GM12874 (cell line): ENCODE measurements around the gene PRIM2.

Experiments
- CTCF ChIP-seq: IDR thresholded peaks from 2 replicates; pipeline ENCODE4 v1.5.1; 2011; ENCODE audit warnings: low read depth, mild to moderate bottlenecking, control low read depth, low read length, moderate library complexity; ENCODE audit not compliant: insufficient read depth

PRIM2 gene

GRCh38 chr6:57435475-57436160, 118.2 kb downstream of the PRIM2 start:
- no peak for TF ChIP-seq CTCF

- no peak for TF ChIP-seq CTCF
Measured at GRCh38 chr6:57469072-57469471, 151.6 kb downstream of the PRIM2 start.

- TF ChIP-seq CTCF = peak; percentile 23; the same call in 1 of the 2 replicates
Measured at GRCh38 chr6:57535994-57536393, 218.6 kb downstream of the PRIM2 start.

GRCh38 chr6:57671937-57672627, 354.7 kb downstream of the PRIM2 start:
- TF ChIP-seq CTCF = 0 out of 2 replicates have a peak, but pooled peaks have one; percentile 23
